K562 (cell line): Measurements from ENCODE around the gene GSTO2. TPM values are rescaled to one million over a fixed set of nuclear protein-coding genes. Genes with fewer than 3 reads are reported as not detected.
A peak's percentile ranks its signal among the peaks of the same experiment; 100 is the strongest.

Experiments
- HDAC3 ChIP-seq: fragments of 450-650 bp; IDR thresholded peaks from 2 replicates; pipeline ENCODE4 v1.6.1; 2018; ENCODE audit warnings: borderline replicate concordance, mild to moderate bottlenecking, moderate library complexity; ENCODE audit not compliant: partially characterized antibody
- JUN ChIP-seq, 2 experiments: sonication (generic) in 1 of 2; formaldehyde crosslinking in 1 of 2; IDR thresholded peaks; 2 replicates each; pipeline versions ENCODE4 v1.6.1 to v1.8.0; 2012 to 2022; ENCODE audit warnings: borderline replicate concordance in 2 of 2, mild to moderate bottlenecking in 2 of 2, improper control_type of control experiment in 1 of 2, low read depth in 1 of 2, low read length in 1 of 2, missing genetic modification reagents in 1 of 2
- KDM5B ChIP-seq: fragments of 200-600 bp; sonication (generic); IDR thresholded peaks from 2 replicates; pipeline ENCODE4 v1.6.1; 2012; ENCODE audit warnings: low read depth, mild to moderate bottlenecking, moderate library complexity, low read length, control low read depth, inconsistent platforms; ENCODE audit not compliant: insufficient replicate concordance
- NBN ChIP-seq: fragments of 450-650 bp; IDR thresholded peaks from 2 replicates; pipeline ENCODE4 v1.6.1; 2016; ENCODE audit warnings: low read depth, mild to moderate bottlenecking
- NFATC3 ChIP-seq: fragments of 450-650 bp; IDR thresholded peaks from 2 replicates; pipeline ENCODE4 v1.6.1; 2017; ENCODE audit warnings: mild to moderate bottlenecking
- SIRT6 ChIP-seq: IDR thresholded peaks from one replicate; pipeline ENCODE4 v1.6.1; 2012; ENCODE audit warnings: low read depth, mild to moderate bottlenecking, control low read depth, inconsistent platforms, low read length, moderate library complexity
- SRSF3 ChIP-seq: fragments of 200-400 bp; formaldehyde crosslinking; IDR thresholded peaks from 2 replicates; pipeline ENCODE4 v1.6.1; 2016; ENCODE audit warnings: mild to moderate bottlenecking, low read length, moderate library complexity; ENCODE audit not compliant: insufficient read depth
- YBX1 ChIP-seq: fragments of 450-650 bp; IDR thresholded peaks from 2 replicates; pipeline ENCODE4 v1.7.1; 2016; ENCODE audit warnings: mild to moderate bottlenecking
- ZNF175 ChIP-seq: fragments of 200-800 bp; sonication (Bioruptor generic); IDR thresholded peaks from 2 replicates; pipeline ENCODE4 v1.6.1; 2016; ENCODE audit warnings: low read depth, mild to moderate bottlenecking, missing genetic modification characterization, missing compliant biosample characterization
- ZNF274 ChIP-seq: IDR thresholded peaks from 2 replicates; pipeline ENCODE4 v1.6.1; 2011; ENCODE audit warnings: low read depth, mild to moderate bottlenecking, low read length, moderate library complexity, borderline replicate concordance
- ZNF707 ChIP-seq: fragments of 250-450 bp; sonication (Bioruptor Pico); conservative IDR thresholded peaks from 2 replicates; pipeline ENCODE4 v1.8.0; 2022; ENCODE audit warnings: inconsistent platforms, mild to moderate bottlenecking, moderate library complexity
- polyA plus RNA-seq, 8 experiments: library from polyadenylated mRNA; depleted of rRNA in 4 of 8; stranded (reverse) in 5 of 8; unstranded in 3 of 8; fragments of >200 nt; fragmentation: Nextera tagmentation in 2 of 8; fragmentation: Illumina TruSeq in 1 of 8; extraction: Ambion mirVana in 2 of 8; extraction: Trizol in 1 of 8; gene quantifications; 2 replicates each; pipeline versions ENCODE4 v1.2.1 to v1.2.3, GENCODE V29; 2011 to 2014; ENCODE audit warnings: inconsistent platforms in 1 of 8, missing spikeins in 1 of 8
- total RNA-seq, 7 experiments: library from RNA; depleted of rRNA in 6 of 7; stranded (reverse); fragments of >200 nt in 6 of 7; fragmentation: Illumina TruSeq in 2 of 7; extraction: Trizol in 2 of 7; gene quantifications; 2 replicates each; pipeline versions ENCODE4 v1.2.1 to v1.2.3, GENCODE V29; 2011 to 2021; ENCODE audit warnings: low replicate concordance in 1 of 7
- TF ChIP-seq, protein P1 (sequence below): sonication (generic); formaldehyde crosslinking; IDR thresholded peaks from 2 replicates; pipeline ENCODE4 v1.8.1; 2022; ENCODE audit warnings: missing genetic modification reagents
- TF ChIP-seq, protein P2 (sequence below): fragments of 250-450 bp; sonication (Bioruptor Pico); IDR thresholded peaks from 2 replicates; pipeline ENCODE4 v1.5.0; 2020; ENCODE audit warnings: mild to moderate bottlenecking, borderline replicate concordance
- TF ChIP-seq, protein P3 (sequence below): fragments of 450-650 bp; formaldehyde crosslinking; IDR thresholded peaks from 2 replicates; pipeline ENCODE4 v1.4.0; 2022; ENCODE audit warnings: missing genetic modification characterization
- TF ChIP-seq, protein P4 (sequence below): sonication (generic); formaldehyde crosslinking; IDR thresholded peaks from 2 replicates; pipeline ENCODE4 v1.5.0; 2020; ENCODE audit warnings: missing genetic modification reagents
- TF ChIP-seq, protein P5 (sequence below), 2 experiments: fragments of 450-650 bp in 1 of 2; sonication (generic) in 1 of 2; formaldehyde crosslinking in 1 of 2; IDR thresholded peaks in 1 of 2; conservative IDR thresholded peaks in 1 of 2; 2 replicates each; pipeline versions ENCODE4 v1.6.1 to v1.8.1; 2016 to 2023; ENCODE audit warnings: mild to moderate bottlenecking in 2 of 2, moderate library complexity in 2 of 2, inconsistent platforms in 1 of 2, missing genetic modification reagents in 1 of 2
- TF ChIP-seq, protein P6 (sequence below): fragments of 250-450 bp; sonication (Bioruptor Pico); IDR thresholded peaks from 2 replicates; pipeline ENCODE4 v1.5.0; 2021; ENCODE audit warnings: mild to moderate bottlenecking, borderline replicate concordance

The GSTO2 gene
- total and polyA plus RNA-seq, 9 of the 15 experiments (the other 6 are each of a cell fraction or from before 2014, with no cell fraction given): 0.18 to 1.8 (median 0.90) TPM

DNA sequence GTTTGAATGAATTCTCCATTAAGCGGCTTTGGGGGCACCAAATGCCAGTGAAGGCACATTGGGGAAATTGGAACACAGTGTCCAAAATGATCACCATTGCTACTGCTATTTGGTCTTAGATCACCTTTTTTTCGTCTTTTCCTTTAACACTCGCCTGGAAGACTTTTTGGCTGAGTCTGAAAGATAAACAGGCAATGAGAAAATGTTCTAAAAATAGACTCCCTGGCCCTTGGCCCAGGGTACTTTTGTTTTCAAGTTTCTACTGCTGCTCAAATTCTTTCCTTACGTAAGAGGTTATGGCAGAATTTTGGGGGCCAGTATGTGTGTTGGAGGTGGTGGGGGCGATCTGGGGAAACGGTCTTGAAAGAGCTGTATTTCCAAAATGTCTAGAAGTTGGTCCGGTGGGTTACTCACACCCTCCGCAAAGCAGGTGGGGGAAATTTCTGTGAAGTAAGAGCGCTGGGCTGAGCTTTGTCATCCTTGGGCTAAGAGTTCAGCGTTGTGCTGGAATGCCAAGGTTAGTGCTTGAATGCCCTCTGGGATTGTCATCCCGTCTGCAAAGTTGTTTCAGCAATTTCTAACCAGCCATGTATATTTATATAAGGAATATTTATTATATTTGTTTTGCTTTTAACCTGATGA is 70.6 kb downstream of the GSTO2 start (continued):
- TF ChIP-seq JUN (IDR thresholded peaks at IDR 0.05; ENCODE audit: borderline replicate concordance, low read depth, low read length) (no peak), JUN (CRISPR knock-in tag; IDR thresholded peaks at IDR 0.05; ENCODE audit: borderline replicate concordance) (no peak), NFATC3 (no peak), ZNF175 (0 out of 2 replicates have a peak, but pooled peaks have one; percentile 38), NBN (no peak), ZNF707 (CRISPR knock-in tag) (no peak), SRSF3 (no peak), ZNF274 (no peak), HDAC3 (peak; percentile 9), YBX1 (no peak), SIRT6 (no peak), KDM5B (no peak)
- TF ChIP-seq, protein P1, sequence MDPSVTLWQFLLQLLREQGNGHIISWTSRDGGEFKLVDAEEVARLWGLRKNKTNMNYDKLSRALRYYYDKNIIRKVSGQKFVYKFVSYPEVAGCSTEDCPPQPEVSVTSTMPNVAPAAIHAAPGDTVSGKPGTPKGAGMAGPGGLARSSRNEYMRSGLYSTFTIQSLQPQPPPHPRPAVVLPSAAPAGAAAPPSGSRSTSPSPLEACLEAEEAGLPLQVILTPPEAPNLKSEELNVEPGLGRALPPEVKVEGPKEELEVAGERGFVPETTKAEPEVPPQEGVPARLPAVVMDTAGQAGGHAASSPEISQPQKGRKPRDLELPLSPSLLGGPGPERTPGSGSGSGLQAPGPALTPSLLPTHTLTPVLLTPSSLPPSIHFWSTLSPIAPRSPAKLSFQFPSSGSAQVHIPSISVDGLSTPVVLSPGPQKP (CRISPR knock-in tag): no peak
- TF ChIP-seq, protein P2, sequence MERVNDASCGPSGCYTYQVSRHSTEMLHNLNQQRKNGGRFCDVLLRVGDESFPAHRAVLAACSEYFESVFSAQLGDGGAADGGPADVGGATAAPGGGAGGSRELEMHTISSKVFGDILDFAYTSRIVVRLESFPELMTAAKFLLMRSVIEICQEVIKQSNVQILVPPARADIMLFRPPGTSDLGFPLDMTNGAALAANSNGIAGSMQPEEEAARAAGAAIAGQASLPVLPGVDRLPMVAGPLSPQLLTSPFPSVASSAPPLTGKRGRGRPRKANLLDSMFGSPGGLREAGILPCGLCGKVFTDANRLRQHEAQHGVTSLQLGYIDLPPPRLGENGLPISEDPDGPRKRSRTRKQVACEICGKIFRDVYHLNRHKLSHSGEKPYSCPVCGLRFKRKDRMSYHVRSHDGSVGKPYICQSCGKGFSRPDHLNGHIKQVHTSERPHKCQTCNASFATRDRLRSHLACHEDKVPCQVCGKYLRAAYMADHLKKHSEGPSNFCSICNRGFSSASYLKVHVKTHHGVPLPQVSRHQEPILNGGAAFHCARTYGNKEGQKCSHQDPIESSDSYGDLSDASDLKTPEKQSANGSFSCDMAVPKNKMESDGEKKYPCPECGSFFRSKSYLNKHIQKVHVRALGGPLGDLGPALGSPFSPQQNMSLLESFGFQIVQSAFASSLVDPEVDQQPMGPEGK: no peak
- TF ChIP-seq, protein P3, sequence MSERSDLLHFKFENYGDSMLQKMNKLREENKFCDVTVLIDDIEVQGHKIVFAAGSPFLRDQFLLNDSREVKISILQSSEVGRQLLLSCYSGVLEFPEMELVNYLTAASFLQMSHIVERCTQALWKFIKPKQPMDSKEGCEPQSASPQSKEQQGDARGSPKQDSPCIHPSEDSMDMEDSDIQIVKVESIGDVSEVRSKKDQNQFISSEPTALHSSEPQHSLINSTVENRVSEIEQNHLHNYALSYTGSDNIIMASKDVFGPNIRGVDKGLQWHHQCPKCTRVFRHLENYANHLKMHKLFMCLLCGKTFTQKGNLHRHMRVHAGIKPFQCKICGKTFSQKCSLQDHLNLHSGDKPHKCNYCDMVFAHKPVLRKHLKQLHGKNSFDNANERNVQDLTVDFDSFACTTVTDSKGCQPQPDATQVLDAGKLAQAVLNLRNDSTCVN (CRISPR knock-in tag): no peak
- TF ChIP-seq, protein P4, sequence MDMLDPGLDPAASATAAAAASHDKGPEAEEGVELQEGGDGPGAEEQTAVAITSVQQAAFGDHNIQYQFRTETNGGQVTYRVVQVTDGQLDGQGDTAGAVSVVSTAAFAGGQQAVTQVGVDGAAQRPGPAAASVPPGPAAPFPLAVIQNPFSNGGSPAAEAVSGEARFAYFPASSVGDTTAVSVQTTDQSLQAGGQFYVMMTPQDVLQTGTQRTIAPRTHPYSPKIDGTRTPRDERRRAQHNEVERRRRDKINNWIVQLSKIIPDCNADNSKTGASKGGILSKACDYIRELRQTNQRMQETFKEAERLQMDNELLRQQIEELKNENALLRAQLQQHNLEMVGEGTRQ (CRISPR knock-in tag): no peak
- TF ChIP-seq, protein P5, sequence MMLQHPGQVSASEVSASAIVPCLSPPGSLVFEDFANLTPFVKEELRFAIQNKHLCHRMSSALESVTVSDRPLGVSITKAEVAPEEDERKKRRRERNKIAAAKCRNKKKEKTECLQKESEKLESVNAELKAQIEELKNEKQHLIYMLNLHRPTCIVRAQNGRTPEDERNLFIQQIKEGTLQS (IDR thresholded peaks at IDR 0.05): 0 out of 2 replicates have a peak, but pooled peaks have one; percentile 11
- TF ChIP-seq, protein P5 (CRISPR knock-in tag; conservative IDR thresholded peaks at IDR 0.05): no peak
- TF ChIP-seq, protein P6, sequence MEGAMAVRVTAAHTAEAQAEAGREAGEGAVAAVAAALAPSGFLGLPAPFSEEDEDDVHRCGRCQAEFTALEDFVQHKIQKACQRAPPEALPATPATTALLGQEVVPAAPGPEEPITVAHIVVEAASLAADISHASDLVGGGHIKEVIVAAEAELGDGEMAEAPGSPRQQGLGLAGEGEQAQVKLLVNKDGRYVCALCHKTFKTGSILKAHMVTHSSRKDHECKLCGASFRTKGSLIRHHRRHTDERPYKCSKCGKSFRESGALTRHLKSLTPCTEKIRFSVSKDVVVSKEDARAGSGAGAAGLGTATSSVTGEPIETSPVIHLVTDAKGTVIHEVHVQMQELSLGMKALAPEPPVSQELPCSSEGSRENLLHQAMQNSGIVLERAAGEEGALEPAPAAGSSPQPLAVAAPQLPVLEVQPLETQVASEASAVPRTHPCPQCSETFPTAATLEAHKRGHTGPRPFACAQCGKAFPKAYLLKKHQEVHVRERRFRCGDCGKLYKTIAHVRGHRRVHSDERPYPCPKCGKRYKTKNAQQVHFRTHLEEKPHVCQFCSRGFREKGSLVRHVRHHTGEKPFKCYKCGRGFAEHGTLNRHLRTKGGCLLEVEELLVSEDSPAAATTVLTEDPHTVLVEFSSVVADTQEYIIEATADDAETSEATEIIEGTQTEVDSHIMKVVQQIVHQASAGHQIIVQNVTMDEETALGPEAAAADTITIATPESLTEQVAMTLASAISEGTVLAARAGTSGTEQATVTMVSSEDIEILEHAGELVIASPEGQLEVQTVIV (CRISPR knock-in tag): no peak
